HG03097 (cell line): ENCODE results near the gene CCDC121.

Source experiments
- ATAC-seq: cut with Tn5 transposase; IDR thresholded peaks from one replicate; pipeline ENCODE4 v1.9.1; 2021; ENCODE audit not compliant: unreplicated experiment, low FRiP score

CCDC121 gene

GRCh38 chr2:27583390-27583915 is 45.4 kb downstream of the CCDC121 start:
- ATAC-seq = peak; percentile 16

- peak; percentile 76 for ATAC-seq
These were observed 46.0 kb downstream of the CCDC121 start, which contains the start of gene ZNF512 for GRCh38 chr2:27582695-27583389. TSS of gene ZNF512 (plus strand) at chr2:27583042. CDS start at chr2:27583113, 71 bp downstream.

- no peak for ATAC-seq
These were observed 46.6 kb downstream of the CCDC121 start for GRCh38 chr2:27582129-27582694.

GRCh38 chr2:27581417-27582128 is 47.2 kb downstream of the CCDC121 start:
- ATAC-seq = no peak
